Keratinocyte (primary cell): ENCODE results near the gene ITGB1. TPM values are rescaled to one million over a fixed set of nuclear protein-coding genes. Genes with fewer than 3 reads are reported as not detected.
"Not testable (repeated sequence)": the region's sequence is repeated elsewhere in the genome, so short reads cannot be mapped to it uniquely, and the experiment has no call there.

Experiments
- DNase-seq: peaks from one replicate; pipeline ENCODE4 v3.0.0-alpha.2; 2011; ENCODE audit warnings: low read depth, missing footprints, low spot score
- FAIRE-seq: peaks from 2 replicates; lab custom pipeline; 2011; peaks lifted over from hg19 to GRCh38; lab: Jason Lieb, UNC
- H2AFZ ChIP-seq: 2 replicates; pipeline ENCODE4 v1.6.0; 2012; ENCODE audit warnings: low read length, control low read depth, inconsistent platforms; ENCODE audit not compliant: control insufficient read depth
- H3K27ac ChIP-seq: 2 replicates; pipeline ENCODE4 v1.5.1; 2011; ENCODE audit warnings: low read length; ENCODE audit not compliant: control insufficient read depth, insufficient read depth
- H3K27me3 ChIP-seq: 3 replicates; pipeline ENCODE4 v1.6.0; 2011; ENCODE audit warnings: low read length; ENCODE audit not compliant: control insufficient read depth, insufficient read depth; ENCODE audit errors: extremely low read depth
- H3K36me3 ChIP-seq, 2 experiments: 2 replicates in 1 of 2; 3 replicates in 1 of 2; pipeline ENCODE4 v1.5.1; 2011; ENCODE audit warnings: low read length in 2 of 2, mild to moderate bottlenecking in 1 of 2; ENCODE audit not compliant: control insufficient read depth in 2 of 2, insufficient read depth in 2 of 2; ENCODE audit errors: extremely low read depth in 1 of 2
- H3K4me1 ChIP-seq: 3 replicates; pipeline ENCODE4 v1.5.1; 2011; ENCODE audit warnings: low read length; ENCODE audit not compliant: control insufficient read depth, insufficient read depth; ENCODE audit errors: extremely low read depth
- H3K4me2 ChIP-seq: 3 replicates; pipeline ENCODE4 v1.6.0; 2011; ENCODE audit warnings: low read depth, low read length; ENCODE audit not compliant: control insufficient read depth, insufficient read depth; ENCODE audit errors: extremely low read depth
- H3K4me3 ChIP-seq, 3 experiments: fragments of 200-600 bp in 1 of 3; sonication (generic) in 1 of 3; 2 replicates in 2 of 3; 3 replicates in 1 of 3; pipeline ENCODE4 v1.5.1; 2011 to 2016; ENCODE audit warnings: low read length in 3 of 3, mild to moderate bottlenecking in 3 of 3, control low read depth in 2 of 3, inconsistent platforms in 1 of 3, low read depth in 1 of 3, mixed read lengths in 1 of 3, mixed run types in 1 of 3, moderate library complexity in 1 of 3; ENCODE audit not compliant: control insufficient read depth in 2 of 3, insufficient read depth in 2 of 3; ENCODE audit errors: extremely low read depth in 1 of 3
- H3K79me2 ChIP-seq: 2 replicates; pipeline ENCODE4 v1.6.0; 2012; ENCODE audit warnings: low read length; ENCODE audit not compliant: control insufficient read depth, insufficient read depth
- H3K9ac ChIP-seq: 3 replicates; pipeline ENCODE4 v1.6.0; 2011; ENCODE audit warnings: low read length; ENCODE audit not compliant: control insufficient read depth, insufficient read depth; ENCODE audit errors: extremely low read depth
- H3K9me1 ChIP-seq: 3 replicates; pipeline ENCODE4 v1.6.0; 2011; ENCODE audit warnings: low read length; ENCODE audit not compliant: control insufficient read depth, insufficient read depth; ENCODE audit errors: extremely low read depth
- H3K9me3 ChIP-seq: 2 replicates; pipeline ENCODE4 v1.5.1; 2012; ENCODE audit warnings: low read depth, low read length; ENCODE audit not compliant: control insufficient read depth
- H4K20me1 ChIP-seq: 3 replicates; pipeline ENCODE4 v1.6.0; 2011; ENCODE audit warnings: low read length; ENCODE audit not compliant: control insufficient read depth, insufficient read depth; ENCODE audit errors: extremely low read depth
- CTCF ChIP-seq, 3 experiments: IDR thresholded peaks in 1 of 3; conservative IDR thresholded peaks in 1 of 3; optimal IDR thresholded peaks in 1 of 3; 2 replicates in 2 of 3; 3 replicates in 1 of 3; pipeline versions ENCODE3 to v1.5.1; 2011; ENCODE audit warnings: low read length in 3 of 3, mild to moderate bottlenecking in 3 of 3, moderate library complexity in 2 of 3, control low read depth in 1 of 3, inconsistent platforms in 1 of 3; ENCODE audit not compliant: insufficient read depth in 2 of 3; ENCODE audit errors: extremely low read depth in 1 of 3
- EZH2 ChIP-seq: IDR thresholded peaks from one replicate; pipeline ENCODE4 v1.6.1; 2012; ENCODE audit warnings: inconsistent platforms, mild to moderate bottlenecking, low read length, moderate library complexity
- dilution Hi-C: fragments of 300-500 bp; cut with MboI; formaldehyde crosslinking; loops from one replicate; pipeline ENCODE4 v1.7.0; 2020; ENCODE audit warnings: low sequenced_read_pairs; ENCODE audit not compliant: extremely low pct_ligation_motif_present
- polyA plus RNA-seq, 5 experiments: library from polyadenylated mRNA; depleted of rRNA in 3 of 5; stranded (reverse) in 3 of 5; stranded (forward) in 1 of 5; unstranded in 1 of 5; fragments of >200 nt; gene quantifications; 1 replicate in 1 of 5; 2 replicates in 3 of 5; 3 replicates in 1 of 5; pipeline versions ENCODE4 v1.2.1 to v1.2.3, GENCODE V29; 2011 to 2012; ENCODE audit warnings: missing spikeins in 2 of 5, low read depth in 1 of 5, low replicate concordance in 1 of 5

Gene ITGB1
- polyA plus RNA-seq, 1 donor (not counting 4 experiments of a cell fraction or from before 2014, with no cell fraction given), result 1,445 TPM

GRCh38 chr10:32911285-32912016 lies 46.6 kb downstream of the ITGB1 start:
- Histone ChIP-seq H3K4me1 (no peaks in the 10 kb centered on the region), H2AFZ (no peak overlapping the region), H3K36me3 (peaks cover 21 to 35% of the 10 kb centered on the region in 2 experiments), H4K20me1 (peaks cover 9% of the 10 kb centered on the region), H3K4me2 (no peak overlapping the region), H3K9ac (no peak overlapping the region), H3K9me1 (no peaks in the 10 kb centered on the region), H3K79me2 (peaks cover 57% of the 10 kb centered on the region), H3K9me3 (no peaks in the 10 kb centered on the region), H3K4me3 (no peak overlapping the region), H3K27ac (no peak overlapping the region), H3K27me3 (no peaks in the 10 kb centered on the region)
- DNase-seq (no peak), FAIRE-seq (peak; percentile 34)
- no peak for TF ChIP-seq EZH2
- no peak for TF ChIP-seq CTCF (optimal IDR thresholded peaks at IDR 0.05 in 1 of 3, IDR thresholded peaks at IDR 0.05 in 1 of 3, conservative IDR thresholded peaks at IDR 0.05 in 1 of 3; ENCODE audit: extremely low read depth in 1 of 3, insufficient read depth in 2 of 3, low read length in 3 of 3)
- dilution Hi-C loops, result no loop called here

- dilution Hi-C loops, H3K4me3 ChIP-seq, H3K27ac ChIP-seq, H3K9ac ChIP-seq, H2AFZ ChIP-seq, H3K9me1 ChIP-seq, H3K4me1 ChIP-seq, DNase-seq, H3K27me3 ChIP-seq, H3K9me3 ChIP-seq, H3K4me2 ChIP-seq: not testable (repeated sequence)
- FAIRE-seq, result peak; percentile 9
- Histone ChIP-seq H4K20me1 (peaks cover 15% of the 10 kb centered on the region), H3K36me3 (peaks cover 25 to 45% of the 10 kb centered on the region in 2 experiments), H3K79me2 (peaks cover 53% of the 10 kb centered on the region)
Measured at GRCh38 chr10:32909970-32910369, 48.1 kb downstream of the ITGB1 start.
